Heart left ventricle (tissue), 16 donors: ENCODE measurements around the gene DNAJB2. TPM values are rescaled to one million over a fixed set of nuclear protein-coding genes. Genes with fewer than 3 reads are reported as not detected.
A peak's percentile ranks its signal among the peaks of the same experiment; 100 is the strongest.

Experiments
- ATAC-seq, 4 donors: fragments of 200-7000 bp; cut with Tn5 transposase; one replicate each; pipeline ENCODE4 v1.9.1; 2020 to 2022; ENCODE audit warnings: moderate library complexity in 4 of 4, mild to moderate bottlenecking in 3 of 4, moderate number of reproducible peaks in 1 of 4
- DNase-seq, 5 donors: peaks; one replicate each; pipeline ENCODE4 v3.0.0-alpha.2; 2020
- H3K27ac ChIP-seq, 12 donors: fragments of 200-600 bp; sonication (generic) in 4 of 12; one replicate each; pipeline versions ENCODE4 v1.5.0 to v1.8.0; 2016 to 2022; ENCODE audit warnings: mild to moderate bottlenecking in 2 of 12
- H3K27me3 ChIP-seq, 9 donors: fragments of 200-600 bp; sonication (generic) in 2 of 9; one replicate each; pipeline versions ENCODE4 v1.5.1 to v1.8.0; 2016 to 2022; ENCODE audit warnings: mild to moderate bottlenecking in 3 of 9
- H3K36me3 ChIP-seq, 9 donors: fragments of 200-600 bp; sonication (generic) in 2 of 9; one replicate each; pipeline versions ENCODE4 v1.5.0 to v1.8.0; 2018 to 2022; ENCODE audit warnings: mild to moderate bottlenecking in 2 of 9
- H3K4me1 ChIP-seq, 12 donors: fragments of 200-600 bp; sonication (generic) in 4 of 12; one replicate each; pipeline versions ENCODE4 v1.5.0 to v1.8.0; 2016 to 2022; ENCODE audit warnings: mild to moderate bottlenecking in 3 of 12
- H3K4me3 ChIP-seq, 12 donors: fragments of 200-600 bp; sonication (generic) in 4 of 12; one replicate each; pipeline versions ENCODE4 v1.5.0 to v1.8.0; 2017 to 2022; ENCODE audit warnings: mild to moderate bottlenecking in 9 of 12, moderate library complexity in 4 of 12
- H3K9me3 ChIP-seq, 12 donors: fragments of 200-600 bp; sonication (generic) in 4 of 12; one replicate each; pipeline versions ENCODE4 v1.5.0 to v1.8.0; 2016 to 2022; ENCODE audit warnings: mild to moderate bottlenecking in 1 of 12
- POLR2A ChIP-seq, 2 donors: fragments of 450-650 bp; IDR thresholded peaks; one replicate each; pipeline ENCODE4 v1.6.1; 2017; ENCODE audit warnings: antibody characterized with exemption in 2 of 2, mild to moderate bottlenecking in 2 of 2, moderate library complexity in 2 of 2
- WGBS, 4 donors: extraction: QIAGEN DNeasy Blood & Tissue Kit in 2 of 4; methylation state at CpG; one replicate each; pipeline versions ENCODE4 v1.1.5 to v1.1.7; 2013 to 2018; 5-methylcytosine and 5-hydroxymethylcytosine counted together
- intact Hi-C, 10 donors: fragments of 100-400 bp; cut with DNase I; formaldehyde crosslinking; loops; one replicate each; pipeline versions ENCODE4 v1.11.1 to v1.14.2; 2022
- polyA plus RNA-seq, 2 donors: library from polyadenylated mRNA; stranded (reverse); fragments of 200-250 nt; gene quantifications; one replicate each; pipeline ENCODE4 v1.2.3, GENCODE V29; 2013
- total RNA-seq, 9 donors: library from RNA; depleted of rRNA in 2 of 9; stranded (reverse); fragments of >200 nt in 2 of 9; fragmentation: NEBNext Ultra II Directional in 3 of 9; extraction: Animal tissue kit (Norgen Biotek cat#: 25700) in 3 of 9; gene quantifications; one replicate each; pipeline versions ENCODE4 v1.1.0 to v1.2.4, GENCODE V29; 2016 to 2023
- TF ChIP-seq, protein P1 (sequence below), 12 donors: fragments of 200-600 bp; sonication (generic) in 4 of 12; IDR thresholded peaks; one replicate each; pipeline versions ENCODE4 v1.5.0 to v1.8.0; 2018 to 2022; ENCODE audit warnings: antibody characterized with exemption in 12 of 12, mild to moderate bottlenecking in 5 of 12
- donor health status: ischemic (EF 13 %, LVEDD 7.1; RV severe dilation, severe dysfunction).
- donor health status: healthy with polysubstance abuse.
- donor health status: DM: no; HTN: yes; CAD: no.
- donor health status: DM: no; HTN: no; CAD: no.
- donor health status: ischemic (EF 25% LVEDD 6.9; RV normal size, moderate dysfunction).
- donor health status: ischemic (EF 25% LVEDD 5.7; RV mildly dilated, moderate dysfunction).
- donor health status: healthy.
- donor health status: DM: yes; HTN: yes; CAD: no.
- donor health status: ischemic (EF 35%, LVEDD 5.7; RV mildly dilated, moderate dysfunction).
- donor health status: nonischemic (EF 11% LVEDD 7.7; RV severe dilation, severe dysfunction).
- donor health status: DM: yes; HTN: yes; CAD: no.
- donor health status: PGD.
- donor health status: ischemic (EF 29% LVEDD 5.4; RV normal size, mild dysfunction).
- donor health status: nonischemic (EF 23%, LVEDD 6.1; RV moderate dilation, normal function).

DNAJB2 gene
- total and polyA plus RNA-seq, 11 donors: 61.3 to 181 (median 74.9) TPM

DNA sequence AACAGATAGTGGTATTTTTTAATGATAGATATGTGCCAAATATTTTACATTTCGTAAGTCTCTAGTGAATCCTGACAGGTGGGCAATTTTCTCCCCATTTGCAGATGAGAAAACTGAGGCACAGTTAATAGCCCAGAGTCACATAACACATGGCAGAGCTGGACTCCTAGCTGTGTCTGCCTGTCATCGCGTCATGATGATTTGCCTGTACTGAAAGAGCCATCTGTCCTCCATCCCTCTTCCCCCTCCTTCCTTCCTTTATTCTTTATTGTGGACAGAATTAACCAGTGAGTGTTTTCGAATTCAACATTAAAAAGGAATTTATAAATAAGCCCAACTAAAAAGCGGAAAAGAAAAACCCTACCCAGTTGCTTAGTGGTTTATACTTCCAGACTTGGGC is 3.2 kb downstream of the DNAJB2 start:
- ATAC-seq: no peak
- intact Hi-C loops: loop anchor here in 1 of 10 donors (5.0 kb wide), 1 partner anchor 65 kb away; the partner anchor contains the start of gene ABCB6
- Histone ChIP-seq H3K4me1 (peaks cover 7 to 44% (median 26%) of the 10 kb centered on the region in 12 donors), H3K27me3 (no peaks in the 10 kb centered on the region), H3K27ac (peak overlapping the region in 3 of 12 donors; percentile 3 to 43 (median 11)), H3K36me3 (peaks cover 0 to 65% (median 55%) of the 10 kb centered on the region in 9 donors), H3K9me3 (no peaks in the 10 kb centered on the region), H3K4me3 (no peak overlapping the region)
- TF ChIP-seq, protein P1, sequence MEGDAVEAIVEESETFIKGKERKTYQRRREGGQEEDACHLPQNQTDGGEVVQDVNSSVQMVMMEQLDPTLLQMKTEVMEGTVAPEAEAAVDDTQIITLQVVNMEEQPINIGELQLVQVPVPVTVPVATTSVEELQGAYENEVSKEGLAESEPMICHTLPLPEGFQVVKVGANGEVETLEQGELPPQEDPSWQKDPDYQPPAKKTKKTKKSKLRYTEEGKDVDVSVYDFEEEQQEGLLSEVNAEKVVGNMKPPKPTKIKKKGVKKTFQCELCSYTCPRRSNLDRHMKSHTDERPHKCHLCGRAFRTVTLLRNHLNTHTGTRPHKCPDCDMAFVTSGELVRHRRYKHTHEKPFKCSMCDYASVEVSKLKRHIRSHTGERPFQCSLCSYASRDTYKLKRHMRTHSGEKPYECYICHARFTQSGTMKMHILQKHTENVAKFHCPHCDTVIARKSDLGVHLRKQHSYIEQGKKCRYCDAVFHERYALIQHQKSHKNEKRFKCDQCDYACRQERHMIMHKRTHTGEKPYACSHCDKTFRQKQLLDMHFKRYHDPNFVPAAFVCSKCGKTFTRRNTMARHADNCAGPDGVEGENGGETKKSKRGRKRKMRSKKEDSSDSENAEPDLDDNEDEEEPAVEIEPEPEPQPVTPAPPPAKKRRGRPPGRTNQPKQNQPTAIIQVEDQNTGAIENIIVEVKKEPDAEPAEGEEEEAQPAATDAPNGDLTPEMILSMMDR (IDR thresholded peaks at IDR 0.05): no peak
- no peak for TF ChIP-seq POLR2A (IDR thresholded peaks at IDR 0.05)
- WGBS, 4 donors: 76 to 86% (median 80%) methylated on average over 5 of the region's 5 CpGs
- no peak for DNase-seq

DNA sequence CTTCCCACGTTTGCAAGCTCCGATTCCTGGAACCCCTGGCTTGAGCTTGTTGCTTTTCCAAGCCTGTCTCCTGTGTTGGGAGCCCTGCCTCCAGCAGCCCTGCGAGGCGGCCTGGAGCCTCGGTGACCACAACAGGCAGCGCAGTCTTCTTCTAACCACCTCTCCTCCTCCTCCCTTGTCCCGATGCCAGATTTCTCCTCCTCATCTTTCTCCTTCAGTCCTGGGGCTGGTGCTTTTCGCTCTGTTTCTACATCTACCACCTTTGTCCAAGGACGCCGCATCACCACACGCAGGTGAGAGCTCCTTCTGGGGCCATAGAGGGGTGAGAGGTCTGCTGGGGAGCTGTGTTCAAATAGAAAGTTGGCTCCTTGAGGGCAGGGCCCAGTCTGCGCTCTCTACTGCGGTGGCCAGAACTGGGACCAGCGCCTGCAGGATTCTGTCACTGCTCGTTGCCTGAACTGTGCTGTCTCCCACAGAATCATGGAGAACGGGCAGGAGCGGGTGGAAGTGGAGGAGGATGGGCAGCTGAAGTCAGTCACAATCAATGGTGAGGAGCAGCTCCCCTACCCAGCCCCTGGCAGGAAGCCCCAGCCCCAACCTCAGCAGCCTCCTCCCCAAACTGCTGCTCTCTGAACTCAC is 3.9 kb downstream of the DNAJB2 start:
- Histone ChIP-seq H3K36me3 (peaks cover 0 to 65% (median 55%) of the 10 kb centered on the region in 9 donors), H3K9me3 (no peaks in the 10 kb centered on the region), H3K27me3 (no peaks in the 10 kb centered on the region), H3K4me1 (peaks cover 4 to 37% (median 19%) of the 10 kb centered on the region in 12 donors), H3K27ac (peak overlapping the region in 2 of 12 donors; percentile 11 to 43), H3K4me3 (no peak overlapping the region)
- TF ChIP-seq POLR2A (IDR thresholded peaks at IDR 0.05): no peak
- TF ChIP-seq, protein P1 (IDR thresholded peaks at IDR 0.05): no peak
- DNase-seq (no peak), ATAC-seq (no peak)
- intact Hi-C loops: loop anchor here in 1 of 10 donors (5.0 kb wide), 1 partner anchor 66 kb away; the partner anchor contains the start of gene ABCB6
- 82 to 92% (median 89%) methylated on average over 17 of the region's 17 CpGs for WGBS, 4 donors

DNA sequence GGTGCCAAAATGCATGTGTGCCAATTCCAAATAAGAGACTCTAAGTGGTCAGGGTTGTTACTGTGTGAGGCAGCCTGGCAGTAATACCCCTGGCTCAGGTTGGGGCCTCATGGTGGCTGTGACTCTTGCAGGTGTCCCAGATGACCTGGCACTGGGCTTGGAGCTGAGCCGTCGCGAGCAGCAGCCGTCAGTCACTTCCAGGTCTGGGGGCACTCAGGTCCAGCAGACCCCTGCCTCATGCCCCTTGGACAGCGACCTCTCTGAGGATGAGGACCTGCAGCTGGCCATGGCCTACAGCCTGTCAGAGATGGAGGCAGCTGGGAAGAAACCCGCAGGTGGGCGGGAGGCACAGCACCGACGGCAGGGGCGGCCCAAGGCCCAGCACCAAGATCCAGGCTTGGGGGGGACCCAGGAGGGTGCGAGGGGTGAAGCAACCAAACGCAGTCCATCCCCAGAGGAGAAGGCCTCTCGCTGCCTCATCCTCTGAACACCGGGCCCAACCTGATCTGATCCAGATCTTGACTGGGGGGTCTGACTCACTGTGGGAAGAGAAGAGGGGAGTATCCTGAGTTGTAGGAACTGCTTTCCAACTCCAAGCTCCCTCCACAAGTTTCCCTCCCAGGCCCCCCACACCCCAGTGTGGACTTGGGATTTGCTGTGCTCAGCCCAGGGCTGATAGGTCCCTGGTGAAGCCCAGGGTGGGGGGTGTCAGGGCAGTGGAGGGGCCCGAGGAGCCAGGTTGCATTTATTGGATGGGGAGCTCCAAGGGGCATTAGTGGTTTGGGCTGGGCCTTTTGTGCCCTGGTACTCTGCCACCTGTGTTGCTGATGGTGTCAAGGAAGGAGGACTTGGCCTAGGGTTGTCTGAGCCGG is 5.6 kb downstream of the DNAJB2 start:
- intact Hi-C loops: loop anchor here in 1 of 10 donors (5.0 kb wide), 1 partner anchor 67 kb away; the partner anchor contains the start of gene ABCB6
- Histone ChIP-seq H3K36me3 (peaks cover 0 to 65% (median 55%) of the 10 kb centered on the region in 9 donors), H3K4me1 (peaks cover 0 to 29% (median 11%) of the 10 kb centered on the region in 12 donors), H3K27me3 (no peaks in the 10 kb centered on the region), H3K9me3 (no peaks in the 10 kb centered on the region), H3K4me3 (no peak overlapping the region), H3K27ac (peak overlapping the region in 1 of 12 donors; percentile 30)
- whole genome bisulfite sequencing, 4 donors: 80 to 89% (median 88%) methylated on average over 10 to 16 of the region's 16 CpGs
- DNase-seq: no peak
- no peak for TF ChIP-seq POLR2A (IDR thresholded peaks at IDR 0.05)
- TF ChIP-seq, protein P1 (IDR thresholded peaks at IDR 0.05): no peak
- ATAC-seq: no peak

DNA sequence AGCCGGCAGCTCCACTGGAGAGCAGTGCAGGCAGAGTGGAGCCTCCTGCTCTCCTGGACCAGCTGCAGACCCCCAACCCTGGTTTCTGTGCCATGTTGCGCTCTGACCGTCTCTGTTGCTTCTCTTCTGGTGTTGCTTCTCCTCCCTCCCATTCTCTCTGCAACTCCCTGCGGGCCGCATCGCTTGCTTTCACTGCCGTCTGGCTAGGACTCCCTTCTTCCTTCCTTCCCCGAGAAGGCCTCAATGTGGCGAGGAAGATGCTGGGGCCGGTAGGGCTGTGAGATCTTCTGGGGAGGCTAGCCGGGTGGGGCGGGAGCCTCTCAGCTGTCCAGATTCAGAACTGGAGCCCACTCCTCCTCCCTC is 6.2 kb downstream of the DNAJB2 start:
- TF ChIP-seq, protein P1 (IDR thresholded peaks at IDR 0.05): no peak
- TF ChIP-seq POLR2A (IDR thresholded peaks at IDR 0.05): no peak
- DNase-seq: peak in 1 of 5 donors; percentile 38
- intact Hi-C loops: no loop called here
- H3K4me1 ChIP-seq: peaks cover 0 to 25% (median 6%) of the 10 kb centered on the region in 12 donors
- peaks cover 0 to 64% (median 54%) of the 10 kb centered on the region in 9 donors for H3K36me3 ChIP-seq
- H3K9me3 ChIP-seq: no peaks in the 10 kb centered on the region
- no peak for ATAC-seq
- H3K4me3 ChIP-seq: no peak overlapping the region
- H3K27ac ChIP-seq: peak overlapping the region in 2 of 12 donors; percentile 5 to 30
- 81 to 85% (median 83%) methylated on average over 12 of the region's 12 CpGs for WGBS, 4 donors
- H3K27me3 ChIP-seq: no peaks in the 10 kb centered on the region
